Osteocyte (in vitro differentiated cells): Measurements from ENCODE around the gene PFDN6. TPM values are rescaled to one million over a fixed set of nuclear protein-coding genes. Genes with fewer than 3 reads are reported as not detected.
"Not testable (repeated sequence)": the region's sequence is repeated elsewhere in the genome, so short reads cannot be mapped to it uniquely, and the experiment has no call there.

ENCODE experiments used
- DNase-seq: peaks from one replicate; pipeline ENCODE4 v3.0.0; 2021; ENCODE audit warnings: mixed read lengths; ENCODE audit not compliant: unreplicated experiment; ENCODE audit errors: extremely low spot score
- H3K27ac Mint-ChIP-seq: one replicate; pipeline ENCODE4 v1.8.0; 2021; ENCODE audit warnings: mild to moderate bottlenecking, mixed read lengths; ENCODE audit not compliant: unreplicated experiment
- H3K27me3 Mint-ChIP-seq: one replicate; pipeline ENCODE4 v1.8.0; 2021; ENCODE audit warnings: mixed read lengths; ENCODE audit not compliant: unreplicated experiment
- H3K36me3 Mint-ChIP-seq: one replicate; pipeline ENCODE4 v1.8.0; 2021; ENCODE audit warnings: mixed read lengths; ENCODE audit not compliant: unreplicated experiment
- H3K4me1 Mint-ChIP-seq: one replicate; pipeline ENCODE4 v1.8.0; 2021; ENCODE audit warnings: mixed read lengths; ENCODE audit not compliant: unreplicated experiment
- H3K4me3 Mint-ChIP-seq: one replicate; pipeline ENCODE4 v1.8.0; 2021; ENCODE audit warnings: mild to moderate bottlenecking, moderate library complexity, mixed read lengths; ENCODE audit not compliant: unreplicated experiment
- H3K9me3 Mint-ChIP-seq: one replicate; pipeline ENCODE4 v1.8.0; 2021; ENCODE audit warnings: mixed read lengths; ENCODE audit not compliant: unreplicated experiment
- CTCF ChIP-seq: fragments of 200-600 bp; sonication (generic); IDR thresholded peaks from 2 replicates; pipeline ENCODE4 v1.5.0; 2021; ENCODE audit warnings: antibody characterized with exemption, mild to moderate bottlenecking, moderate library complexity
- total RNA-seq: library from RNA; stranded (reverse); gene quantifications from 2 replicates; pipeline ENCODE4 v1.2.1, GENCODE V29; 2021

PFDN6 gene
- total RNA-seq, 1 donor from 2014 or later, result 30.3 TPM

GRCh38 chr6:33278392-33278741, 11.0 kb upstream of the PFDN6 start:
- peaks cover 24% of the 10 kb centered on the region for H3K36me3 Mint-ChIP-seq
- no peaks in the 10 kb centered on the region for H3K27me3 Mint-ChIP-seq
- peak overlapping the region; percentile 27 for H3K27ac Mint-ChIP-seq
- DNase-seq, result no peak
- no peak for TF ChIP-seq CTCF
- H3K4me1 Mint-ChIP-seq, result peaks cover 42% of the 10 kb centered on the region
- no peaks in the 10 kb centered on the region for H3K9me3 Mint-ChIP-seq
- H3K4me3 Mint-ChIP-seq, result no peak overlapping the region

DNA sequence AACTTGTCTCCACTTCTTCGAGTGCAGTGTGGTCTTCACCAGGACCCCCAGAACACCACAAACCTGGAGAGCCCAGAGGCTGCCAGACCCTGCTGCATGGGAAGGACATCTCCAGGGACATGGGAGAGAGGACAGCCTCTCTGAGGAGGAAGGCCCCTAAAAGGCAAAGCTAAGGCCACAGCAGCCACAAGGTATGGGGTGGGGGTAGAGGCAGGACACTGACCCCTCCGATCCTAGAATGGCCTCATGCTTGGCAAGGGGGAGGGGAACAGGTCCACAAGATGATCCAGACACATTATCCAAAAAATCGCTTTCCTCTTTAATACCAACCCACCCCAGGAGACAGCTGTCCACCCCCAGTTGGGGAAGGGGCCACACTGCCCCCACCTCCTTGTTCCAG, 10.6 kb upstream of the PFDN6 start:
- Mint-ChIP-seq H3K27me3 (no peaks in the 10 kb centered on the region), H3K27ac (no peak overlapping the region), H3K4me3 (no peak overlapping the region), H3K9me3 (no peaks in the 10 kb centered on the region), H3K36me3 (peaks cover 21% of the 10 kb centered on the region), H3K4me1 (peaks cover 38% of the 10 kb centered on the region)
- TF ChIP-seq CTCF, result no peak
- no peak for DNase-seq

- DNase-seq, result no peak
- Mint-ChIP-seq H3K36me3 (peaks cover 19% of the 10 kb centered on the region), H3K9me3 (no peaks in the 10 kb centered on the region), H3K4me1 (peaks cover 34% of the 10 kb centered on the region), H3K4me3 (no peak overlapping the region), H3K27me3 (no peaks in the 10 kb centered on the region), H3K27ac (no peak overlapping the region)
- TF ChIP-seq CTCF, result no peak
Observed at GRCh38 chr6:33279257-33279695, 10.1 kb upstream of the PFDN6 start.

- H3K27ac Mint-ChIP-seq, result no peak overlapping the region
- DNase-seq, result no peak
- H3K36me3 Mint-ChIP-seq, result peaks cover 13% of the 10 kb centered on the region
- H3K4me1 Mint-ChIP-seq, result peaks cover 27% of the 10 kb centered on the region
- H3K9me3 Mint-ChIP-seq, result no peaks in the 10 kb centered on the region
- TF ChIP-seq CTCF, result peak; percentile 42
- no peak overlapping the region for H3K4me3 Mint-ChIP-seq
- H3K27me3 Mint-ChIP-seq, result no peaks in the 10 kb centered on the region
Observed at GRCh38 chr6:33279971-33280511, 9.4 kb upstream of the PFDN6 start.

GRCh38 chr6:33280539-33280938, 8.9 kb upstream of the PFDN6 start:
- TF ChIP-seq CTCF, result no peak
- Mint-ChIP-seq H3K27ac (no peak overlapping the region), H3K9me3 (no peaks in the 10 kb centered on the region), H3K27me3 (no peaks in the 10 kb centered on the region), H3K4me1 (peaks cover 22% of the 10 kb centered on the region), H3K36me3 (peaks cover 12% of the 10 kb centered on the region), H3K4me3 (no peak overlapping the region)
- DNase-seq, result no peak

DNA sequence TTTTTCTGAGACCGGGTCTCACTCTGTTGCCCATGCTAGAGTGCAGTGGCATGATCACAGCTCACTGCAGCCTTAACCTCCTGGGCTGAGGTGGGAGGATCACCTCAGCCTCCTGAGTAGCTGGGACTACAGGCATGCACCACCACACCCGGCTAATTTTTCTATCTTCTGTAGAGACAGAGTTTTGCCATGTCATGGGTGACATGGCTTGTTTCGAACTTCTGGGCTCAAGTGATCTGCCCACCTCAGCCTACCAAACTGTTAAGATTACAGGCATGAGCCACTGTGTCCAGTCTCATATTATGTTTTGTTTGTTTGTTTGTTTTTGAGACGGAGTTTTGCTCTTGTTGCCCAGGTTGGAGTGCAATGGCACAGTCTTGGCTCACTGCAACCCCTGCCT, 4.2 kb upstream of the PFDN6 start:
- not testable (repeated sequence) for H3K4me3 Mint-ChIP-seq, H3K27ac Mint-ChIP-seq, H3K9me3 Mint-ChIP-seq, DNase-seq, H3K27me3 Mint-ChIP-seq
- H3K4me1 Mint-ChIP-seq, result peaks cover 24% of the 10 kb centered on the region
- H3K36me3 Mint-ChIP-seq, result peaks cover 18% of the 10 kb centered on the region
